K562 (cell line): ENCODE results near the gene CSF2. TPM values are rescaled to one million over a fixed set of nuclear protein-coding genes. Genes with fewer than 3 reads are reported as not detected.
A peak's percentile ranks its signal among the peaks of the same experiment; 100 is the strongest.

Experiments used
- ATAC-seq: fragments of 200-7000 bp; cut with Tn5 transposase; 3 replicates; pipeline ENCODE4 v1.9.1; 2020; ENCODE audit warnings: moderate library complexity
- BruUV-seq: library from RNA; stranded (reverse); fragments of 400-500 nt; replicated peaks from 2 replicates; lab custom pipeline; 2021; lab: Mats Ljungman, UMichigan
- CTCF ChIA-PET: fragments of 300-600 bp; formaldehyde crosslinking; extraction: SDS; loops from one replicate; lab custom pipeline; 2021; ENCODE audit warnings: low intra/inter-chr PET ratio; lab: Yijun Ruan, JAX
- POLR2A ChIA-PET: fragments of 300-600, 350-650 bp; sonication (Branson Sonifier 250); formaldehyde crosslinking; extraction: SDS; loops from one replicate; lab custom pipeline; 2021; ENCODE audit warnings: antibody characterized with exemption, inconsistent platforms; lab: Yijun Ruan, JAX
- DNase-seq, 4 experiments: peaks; one replicate each; pipeline versions ENCODE4 v3.0.0 to v3.0.0-alpha.2; 2011 to 2018; ENCODE audit warnings: low spot score in 3 of 4, mixed read lengths in 3 of 4; ENCODE audit errors: extremely low read depth in 1 of 4
- FAIRE-seq: peaks from 2 replicates; lab custom pipeline; 2011; peaks lifted over from hg19 to GRCh38; lab: Jason Lieb, UNC
- H2AFZ ChIP-seq: 2 replicates; pipeline ENCODE4 v1.6.0; 2011; ENCODE audit warnings: low read depth, low read length, control low read depth, inconsistent platforms
- H3K27ac ChIP-seq: fragments of 200-600 bp; 3 replicates; pipeline ENCODE4 v1.8.0; 2011; ENCODE audit warnings: low read depth, mild to moderate bottlenecking, control low read depth, inconsistent platforms, low read length, moderate library complexity, mixed read lengths; ENCODE audit errors: extremely low read depth
- H3K27me3 ChIP-seq, 2 experiments: fragments of 300-600 bp in 1 of 2; 2 replicates in 1 of 2; 3 replicates in 1 of 2; pipeline versions ENCODE4 v1.6.0 to v1.8.0; 2011; ENCODE audit warnings: inconsistent platforms in 2 of 2, low read length in 2 of 2, mild to moderate bottlenecking in 1 of 2, mixed read lengths in 1 of 2, moderate library complexity in 1 of 2; ENCODE audit not compliant: control insufficient read depth in 2 of 2, insufficient read depth in 2 of 2
- H3K36me3 ChIP-seq: fragments of 300-600 bp; 3 replicates; pipeline ENCODE4 v1.8.0; 2011; ENCODE audit warnings: mild to moderate bottlenecking, low read length, inconsistent platforms; ENCODE audit not compliant: control insufficient read depth, insufficient read depth
- H3K4me1 ChIP-seq, 2 experiments: fragments of 200-600 bp in 1 of 2; replicated peaks in 1 of 2; 2 replicates in 1 of 2; 3 replicates in 1 of 2; pipeline versions ENCODE4 v1.5.1 to v1.8.0; 2011; ENCODE audit warnings: inconsistent platforms in 2 of 2, low read length in 2 of 2, mild to moderate bottlenecking in 1 of 2, mixed read lengths in 1 of 2, moderate library complexity in 1 of 2; ENCODE audit not compliant: control insufficient read depth in 2 of 2, insufficient read depth in 2 of 2
- H3K4me2 ChIP-seq: 2 replicates; pipeline ENCODE4 v1.6.1; 2011; ENCODE audit warnings: low read length, control low read depth, inconsistent platforms, mixed read lengths; ENCODE audit not compliant: insufficient read depth
- H3K4me3 ChIP-seq: fragments of 200-600 bp; sonication (generic), shearing (Covaris generic); 2 replicates; pipeline ENCODE4 v1.5.1; 2016; ENCODE audit warnings: control low read depth, inconsistent platforms
- H3K79me2 ChIP-seq: fragments of 200-600 bp; 3 replicates; pipeline ENCODE4 v1.8.0; 2011; ENCODE audit warnings: low read length, inconsistent platforms; ENCODE audit not compliant: control insufficient read depth, insufficient read depth
- H3K9ac ChIP-seq, 2 experiments: 2 replicates each; pipeline versions ENCODE4 v1.6.0 to v1.6.1; 2011; ENCODE audit warnings: low read depth in 2 of 2, low read length in 2 of 2, control low read depth in 1 of 2, inconsistent platforms in 1 of 2, mild to moderate bottlenecking in 1 of 2, mixed read lengths in 1 of 2; ENCODE audit not compliant: insufficient read depth in 1 of 2
- H3K9me1 ChIP-seq: one replicate; pipeline ENCODE4 v1.6.0; 2011; ENCODE audit warnings: inconsistent platforms, mild to moderate bottlenecking, low read length, moderate library complexity; ENCODE audit not compliant: control insufficient read depth, insufficient read depth
- H3K9me3 ChIP-seq: replicated peaks from 2 replicates; pipeline ENCODE4 v1.5.1; 2011; ENCODE audit warnings: low read depth, low read length, inconsistent platforms; ENCODE audit not compliant: control insufficient read depth, insufficient read depth
- H4K20me1 ChIP-seq: replicated peaks from 2 replicates; pipeline ENCODE4 v1.6.1; 2011; ENCODE audit warnings: low read length, inconsistent platforms, mixed read lengths; ENCODE audit not compliant: control insufficient read depth, insufficient read depth
- DMBX1 ChIP-seq: fragments of 250-450 bp; sonication (Bioruptor Pico); IDR thresholded peaks from 2 replicates; pipeline ENCODE4 v1.8.0; 2022; ENCODE audit warnings: inconsistent platforms, mild to moderate bottlenecking, moderate library complexity, borderline replicate concordance
- GTF3C2 ChIP-seq: IDR thresholded peaks from 3 replicates; pipeline ENCODE4 v1.6.1; 2011; ENCODE audit warnings: borderline replicate concordance, mild to moderate bottlenecking, moderate library complexity; ENCODE audit not compliant: insufficient read length; ENCODE audit errors: extremely low read depth
- WGBS: fragments of 100-300 bp; shearing (Covaris generic); methylation state at CpG from one replicate; pipeline ENCODE4 v1.1.6; 2016; ENCODE audit warnings: low coverage, mixed read lengths; ENCODE audit not compliant: insufficient coverage; ENCODE audit errors: missing lambda C conversion rate; 5-methylcytosine and 5-hydroxymethylcytosine counted together
- in situ Hi-C: fragments of 300-500 bp; cut with MboI; formaldehyde crosslinking; loops from 4 replicates; pipeline ENCODE4 v1.15.0; 2018; ENCODE audit warnings: inconsistent platforms, mixed read lengths
- intact Hi-C: fragments of 100-400 bp; cut with micrococcal nuclease; formaldehyde crosslinking; loops from 2 replicates; pipeline ENCODE4 v1.14.2; 2022
- polyA plus RNA-seq, 8 experiments: library from polyadenylated mRNA; depleted of rRNA in 4 of 8; stranded (reverse) in 5 of 8; unstranded in 3 of 8; fragments of >200 nt; fragmentation: Nextera tagmentation in 2 of 8; fragmentation: Illumina TruSeq in 1 of 8; extraction: Ambion mirVana in 2 of 8; extraction: Trizol in 1 of 8; gene quantifications; 2 replicates each; pipeline versions ENCODE4 v1.2.1 to v1.2.3, GENCODE V29; 2011 to 2014; ENCODE audit warnings: inconsistent platforms in 1 of 8, missing spikeins in 1 of 8
- total RNA-seq, 7 experiments: library from RNA; depleted of rRNA in 6 of 7; stranded (reverse); fragments of >200 nt in 6 of 7; fragmentation: Illumina TruSeq in 2 of 7; extraction: Trizol in 2 of 7; gene quantifications; 2 replicates each; pipeline versions ENCODE4 v1.2.1 to v1.2.3, GENCODE V29; 2011 to 2021; ENCODE audit warnings: low replicate concordance in 1 of 7
- TF ChIP-seq, protein P1 (sequence below), 2 experiments: fragments of 200-800 bp in 1 of 2; sonication (Bioruptor generic) in 1 of 2; sonication (generic) in 1 of 2; formaldehyde crosslinking in 1 of 2; IDR thresholded peaks in 1 of 2; conservative IDR thresholded peaks in 1 of 2; 2 replicates each; pipeline versions ENCODE4 v1.5.0 to v1.6.1; 2016 to 2020; ENCODE audit warnings: missing compliant biosample characterization in 1 of 2, missing genetic modification characterization in 1 of 2, missing genetic modification reagents in 1 of 2
- TF ChIP-seq, protein P2 (sequence below): sonication (generic); formaldehyde crosslinking; IDR thresholded peaks from 2 replicates; pipeline ENCODE4 v1.5.0; 2020; ENCODE audit warnings: missing genetic modification reagents

Gene CSF2
- total and polyA plus RNA-seq, 9 of the 15 experiments (the other 6 are each of a cell fraction or from before 2014, with no cell fraction given): 0.25 to 0.29 TPM; not detected in 7

DNA sequence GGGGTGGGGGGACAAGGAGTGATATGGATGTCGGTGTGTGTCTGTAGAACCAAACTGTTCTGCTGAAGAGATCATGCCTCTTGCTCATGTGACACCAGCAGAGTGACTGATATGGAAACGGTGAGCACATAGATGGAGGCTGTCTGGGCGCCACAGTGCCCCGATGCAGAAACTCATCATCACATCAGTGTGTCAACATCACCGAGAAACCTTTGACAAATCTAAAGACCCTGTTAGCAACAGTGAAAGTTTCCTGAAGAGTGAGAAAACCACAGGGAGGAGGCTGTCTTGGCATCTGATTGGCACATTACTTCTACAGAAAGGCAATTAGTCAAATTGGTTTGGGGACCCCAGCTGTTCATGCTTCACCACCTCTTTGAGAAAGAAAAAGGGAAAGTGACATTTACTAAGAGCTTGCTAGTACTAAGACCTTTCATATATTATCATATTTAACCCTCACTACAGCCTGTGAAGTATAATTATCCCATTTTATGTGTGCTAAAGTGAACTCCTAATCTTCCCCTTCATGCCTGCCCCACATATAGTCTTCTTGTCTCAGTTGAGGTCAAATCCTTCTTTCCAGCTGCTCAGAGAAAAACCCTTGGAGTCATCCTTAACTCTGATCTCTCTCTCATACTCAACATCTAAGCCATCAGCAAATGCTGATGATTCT is 25.6 kb downstream of the CSF2 start:
- intact Hi-C loops: loop anchor here (2.0 kb wide), 1 partner anchor 78 kb away; no protein-coding TSS in a partner anchor

More for the DNA sequence above, 25.6 kb downstream of the CSF2 start:
- no peaks in the 10 kb centered on the region; the same call in 2 of the 3 replicates for H3K79me2 ChIP-seq
- no peaks in the 10 kb centered on the region for H3K9me3 ChIP-seq
- no peaks in the 10 kb centered on the region for H3K9me1 ChIP-seq
- no peak overlapping the region; the same call in 2 of the 3 replicates for H3K27ac ChIP-seq
- TF ChIP-seq, protein P1, sequence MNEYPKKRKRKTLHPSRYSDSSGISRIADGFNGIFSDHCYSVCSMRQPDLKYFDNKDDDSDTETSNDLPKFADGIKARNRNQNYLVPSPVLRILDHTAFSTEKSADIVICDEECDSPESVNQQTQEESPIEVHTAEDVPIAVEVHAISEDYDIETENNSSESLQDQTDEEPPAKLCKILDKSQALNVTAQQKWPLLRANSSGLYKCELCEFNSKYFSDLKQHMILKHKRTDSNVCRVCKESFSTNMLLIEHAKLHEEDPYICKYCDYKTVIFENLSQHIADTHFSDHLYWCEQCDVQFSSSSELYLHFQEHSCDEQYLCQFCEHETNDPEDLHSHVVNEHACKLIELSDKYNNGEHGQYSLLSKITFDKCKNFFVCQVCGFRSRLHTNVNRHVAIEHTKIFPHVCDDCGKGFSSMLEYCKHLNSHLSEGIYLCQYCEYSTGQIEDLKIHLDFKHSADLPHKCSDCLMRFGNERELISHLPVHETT (CRISPR knock-in tag; conservative IDR thresholded peaks at IDR 0.05 in 1 of 2, IDR thresholded peaks at IDR 0.05 in 1 of 2): peak in 1 of 2 experiments; percentile 18; a peak in 1 of 4 replicates
- peak; percentile 20; the same call in 1 of the 2 replicates for TF ChIP-seq DMBX1 (CRISPR knock-in tag)
- TF ChIP-seq, protein P2, sequence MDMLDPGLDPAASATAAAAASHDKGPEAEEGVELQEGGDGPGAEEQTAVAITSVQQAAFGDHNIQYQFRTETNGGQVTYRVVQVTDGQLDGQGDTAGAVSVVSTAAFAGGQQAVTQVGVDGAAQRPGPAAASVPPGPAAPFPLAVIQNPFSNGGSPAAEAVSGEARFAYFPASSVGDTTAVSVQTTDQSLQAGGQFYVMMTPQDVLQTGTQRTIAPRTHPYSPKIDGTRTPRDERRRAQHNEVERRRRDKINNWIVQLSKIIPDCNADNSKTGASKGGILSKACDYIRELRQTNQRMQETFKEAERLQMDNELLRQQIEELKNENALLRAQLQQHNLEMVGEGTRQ (CRISPR knock-in tag): peak; percentile 20; the same call in 1 of the 2 replicates
- TF ChIP-seq GTF3C2: no peak
- WGBS: 54% methylated on average over 5 of the region's 5 CpGs
- no peaks in the 10 kb centered on the region for H3K27me3 ChIP-seq
- DNase-seq: no peak
- H3K36me3 ChIP-seq: no peaks in the 10 kb centered on the region
- H3K4me1 ChIP-seq: peaks cover 32 to 60% of the 10 kb centered on the region in 2 experiments
- peaks cover 8% of the 10 kb centered on the region; the same call in 1 of the 2 replicates for H4K20me1 ChIP-seq
- ChIA-PET CTCF (no interaction called here), POLR2A (interaction anchor here (0.8 kb wide), 1 partner anchor 13 kb away, joined by 3 read pairs; no protein-coding TSS in a partner anchor)
- no peak overlapping the region for H2AFZ ChIP-seq
- in situ Hi-C loops: no loop called here
- no peak for ATAC-seq
- BruUV-seq: no TSS peak
- no peak overlapping the region for H3K9ac ChIP-seq
- no peak overlapping the region for H3K4me2 ChIP-seq
- FAIRE-seq: peak; percentile 29
- H3K4me3 ChIP-seq: no peak overlapping the region
